K562 (cell line): ENCODE results near the gene MTHFR. TPM values are rescaled to one million over a fixed set of nuclear protein-coding genes. Genes with fewer than 3 reads are reported as not detected.
A peak's percentile ranks its signal among the peaks of the same experiment; 100 is the strongest.

Experiments
- ADNP ChIP-seq: fragments of 200-800 bp; sonication (Bioruptor generic); IDR thresholded peaks from 2 replicates; pipeline ENCODE4 v1.6.1; 2016; ENCODE audit warnings: missing genetic modification characterization, missing compliant biosample characterization
- BCOR ChIP-seq: fragments of 450-650 bp; IDR thresholded peaks from 2 replicates; pipeline ENCODE4 v1.6.1; 2016
- CBX1 ChIP-seq: sonication (generic); IDR thresholded peaks from 2 replicates; pipeline ENCODE4 v1.6.1; 2016; ENCODE audit warnings: antibody characterized with exemption, low read depth, mild to moderate bottlenecking
- CBX3 ChIP-seq, 2 experiments: IDR thresholded peaks; 1 replicate in 1 of 2; 2 replicates in 1 of 2; pipeline ENCODE4 v1.6.1; 2012; ENCODE audit warnings: inconsistent platforms in 2 of 2, low read length in 2 of 2, borderline replicate concordance in 1 of 2, control low read depth in 1 of 2
- CHD4 ChIP-seq: fragments of 200-600 bp; sonication (generic); IDR thresholded peaks from 3 replicates; pipeline ENCODE4 v1.6.1; 2012; ENCODE audit warnings: low read depth, mild to moderate bottlenecking, mixed read lengths, low read length, inconsistent platforms; ENCODE audit not compliant: insufficient read depth, insufficient replicate concordance, poor library complexity, severe bottlenecking
- CSDE1 ChIP-seq, 2 experiments: fragments of 450-650 bp; IDR thresholded peaks; 2 replicates each; pipeline ENCODE4 v1.6.1; 2016; ENCODE audit warnings: mild to moderate bottlenecking in 1 of 2
- DDX20 ChIP-seq: fragments of 450-650 bp; IDR thresholded peaks from 2 replicates; pipeline ENCODE4 v1.6.1; 2016; ENCODE audit warnings: missing genetic modification characterization, low read depth, mild to moderate bottlenecking, missing compliant biosample characterization, moderate library complexity
- ESRRA ChIP-seq: fragments of 450-650 bp; IDR thresholded peaks from 2 replicates; pipeline ENCODE4 v1.6.1; 2014; ENCODE audit warnings: low read depth, mild to moderate bottlenecking, moderate library complexity, borderline replicate concordance
- ETV1 ChIP-seq: fragments of 450-650 bp; conservative IDR thresholded peaks from 2 replicates; pipeline ENCODE4 v1.6.1; 2016; ENCODE audit warnings: missing genetic modification characterization, control low read depth, low read depth, missing compliant biosample characterization
- GTF2A2 ChIP-seq: IDR thresholded peaks from 2 replicates; pipeline ENCODE4 v1.6.1; 2016; ENCODE audit warnings: mild to moderate bottlenecking, missing genetic modification characterization, missing compliant biosample characterization
- HDAC1 ChIP-seq, 2 experiments: fragments of 450-650 bp; IDR thresholded peaks; 2 replicates each; pipeline ENCODE4 v1.6.1; 2016 to 2017; ENCODE audit warnings: inconsistent platforms in 1 of 2, mild to moderate bottlenecking in 1 of 2, moderate library complexity in 1 of 2
- HDAC2 ChIP-seq: fragments of 450-650 bp; IDR thresholded peaks from 2 replicates; pipeline ENCODE4 v1.6.1; 2016; ENCODE audit warnings: mild to moderate bottlenecking
- HNRNPH1 ChIP-seq: fragments of 200-400 bp; formaldehyde crosslinking; optimal IDR thresholded peaks from 2 replicates; pipeline ENCODE3; 2017; ENCODE audit warnings: low read depth, mild to moderate bottlenecking, low read length, moderate library complexity
- KDM1A ChIP-seq, 2 experiments: fragments of 450-650 bp; IDR thresholded peaks; 2 replicates each; pipeline ENCODE4 v1.6.1; 2016; ENCODE audit warnings: mild to moderate bottlenecking in 2 of 2
- KLF6 ChIP-seq: fragments of 250-450 bp; sonication (Bioruptor Pico); IDR thresholded peaks from 2 replicates; pipeline ENCODE4 v1.4.0; 2020; ENCODE audit warnings: mild to moderate bottlenecking, moderate library complexity, borderline replicate concordance
- NFIX ChIP-seq: fragments of 250-450 bp; sonication (Bioruptor Pico); IDR thresholded peaks from 2 replicates; pipeline ENCODE4 v1.4.0; 2020; ENCODE audit warnings: low read depth, mild to moderate bottlenecking, moderate library complexity
- POLR2H ChIP-seq: IDR thresholded peaks from 2 replicates; pipeline ENCODE4 v1.6.1; 2016; ENCODE audit warnings: missing genetic modification characterization, low read depth, mild to moderate bottlenecking, control low read depth, missing compliant biosample characterization, moderate library complexity
- POLR3A ChIP-seq: IDR thresholded peaks from 2 replicates; pipeline ENCODE4 v1.6.1; 2011; ENCODE audit warnings: borderline replicate concordance, mild to moderate bottlenecking, moderate library complexity; ENCODE audit not compliant: insufficient read length, insufficient read depth; ENCODE audit errors: extremely low read depth
- RBM25 ChIP-seq: fragments of 200-400 bp; formaldehyde crosslinking; IDR thresholded peaks from 2 replicates; pipeline ENCODE4 v1.6.1; 2018; ENCODE audit warnings: low read length, low read depth, moderate library complexity; ENCODE audit not compliant: severe bottlenecking
- SIX5 ChIP-seq, 2 experiments: IDR thresholded peaks; 2 replicates each; pipeline ENCODE4 v1.6.1; 2011; ENCODE audit warnings: low read length in 2 of 2, borderline replicate concordance in 1 of 2, low read depth in 1 of 2, mild to moderate bottlenecking in 1 of 2, moderate library complexity in 1 of 2; ENCODE audit not compliant: insufficient read depth in 1 of 2
- ZNF121 ChIP-seq: sonication (generic); formaldehyde crosslinking; conservative IDR thresholded peaks from 2 replicates; pipeline ENCODE4 v1.8.0; 2022; ENCODE audit warnings: missing genetic modification reagents
- ZNF561 ChIP-seq: fragments of 450-650 bp; formaldehyde crosslinking; conservative IDR thresholded peaks from 2 replicates; pipeline ENCODE4 v1.4.0; 2020; ENCODE audit warnings: mild to moderate bottlenecking, moderate library complexity
- ZNF830 ChIP-seq: fragments of 250-450 bp; sonication (Bioruptor Pico); IDR thresholded peaks from 2 replicates; pipeline ENCODE4 v1.5.0; 2021; ENCODE audit warnings: mild to moderate bottlenecking
- polyA plus RNA-seq, 8 experiments: library from polyadenylated mRNA; depleted of rRNA in 4 of 8; stranded (reverse) in 5 of 8; unstranded in 3 of 8; fragments of >200 nt; fragmentation: Nextera tagmentation in 2 of 8; fragmentation: Illumina TruSeq in 1 of 8; extraction: Ambion mirVana in 2 of 8; extraction: Trizol in 1 of 8; gene quantifications; 2 replicates each; pipeline versions ENCODE4 v1.2.1 to v1.2.3, GENCODE V29; 2011 to 2014; ENCODE audit warnings: inconsistent platforms in 1 of 8, missing spikeins in 1 of 8
- total RNA-seq, 7 experiments: library from RNA; depleted of rRNA in 6 of 7; stranded (reverse); fragments of >200 nt in 6 of 7; fragmentation: Illumina TruSeq in 2 of 7; extraction: Trizol in 2 of 7; gene quantifications; 2 replicates each; pipeline versions ENCODE4 v1.2.1 to v1.2.3, GENCODE V29; 2011 to 2021; ENCODE audit warnings: low replicate concordance in 1 of 7
- TF ChIP-seq, protein P1 (sequence below): fragments of 250-450 bp; sonication (Bioruptor Pico); IDR thresholded peaks from 2 replicates; pipeline ENCODE4 v1.4.0; 2020; ENCODE audit warnings: mild to moderate bottlenecking, moderate library complexity
- TF ChIP-seq, protein P2 (sequence below): sonication (generic); formaldehyde crosslinking; IDR thresholded peaks from 2 replicates; pipeline ENCODE4 v1.8.0; 2022; ENCODE audit warnings: mild to moderate bottlenecking, low read depth, missing genetic modification reagents
- TF ChIP-seq, protein P3 (sequence below), 3 experiments: fragments of 200-800 bp in 1 of 3; sonication (Bioruptor generic) in 1 of 3; sonication (generic) in 1 of 3; formaldehyde crosslinking in 1 of 3; IDR thresholded peaks; 2 replicates each; pipeline versions ENCODE4 v1.6.1 to v1.8.0; 2016 to 2022; ENCODE audit warnings: mild to moderate bottlenecking in 2 of 3, missing compliant biosample characterization in 2 of 3, missing genetic modification characterization in 2 of 3, missing genetic modification reagents in 1 of 3

The MTHFR gene
- total and polyA plus RNA-seq, 9 of the 15 experiments (the other 6 are each of a cell fraction or from before 2014, with no cell fraction given) = 5.0 to 104 (median 62.6) TPM

DNA sequence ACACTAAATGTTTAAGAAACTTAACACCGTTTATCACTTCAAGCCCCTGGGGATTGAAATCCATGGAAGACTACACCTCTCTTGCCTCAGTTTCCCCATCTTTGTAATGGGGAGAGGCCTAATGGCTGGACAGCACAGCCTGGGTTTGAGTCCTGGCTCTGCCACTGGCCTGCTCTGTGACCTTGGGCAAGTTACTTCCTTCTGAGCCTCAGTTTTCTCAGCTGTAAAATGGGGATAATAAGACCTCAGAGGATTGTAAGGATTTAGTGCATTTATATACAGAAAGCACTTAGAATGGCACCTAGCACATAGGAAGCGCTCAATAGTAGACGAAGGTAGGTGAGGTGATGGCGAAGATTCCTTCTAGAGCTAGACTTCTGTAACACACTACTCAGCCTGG, 64.3 kb downstream of the MTHFR start (continued):
- no peak for TF ChIP-seq NFIX (CRISPR knock-in tag)
- no peak for TF ChIP-seq POLR3A
- TF ChIP-seq RBM25 = peak; percentile 96
- TF ChIP-seq SIX5 (IDR thresholded peaks at IDR 0.05; ENCODE audit: borderline replicate concordance in 1 of 2, insufficient read depth in 1 of 2, low read depth in 1 of 2, low read length in 2 of 2) = peak in 1 of 2 experiments; percentile 19; a peak in 1 of 4 replicates
- TF ChIP-seq ZNF561 (CRISPR knock-in tag) = no peak
- no peak for TF ChIP-seq HNRNPH1
- no peak for TF ChIP-seq DDX20 (tag)
- TF ChIP-seq CSDE1 (IDR thresholded peaks at IDR 0.05) = no peak
- TF ChIP-seq BCOR = peak; percentile 99
- no peak for TF ChIP-seq KLF6
- TF ChIP-seq ESRRA = peak; percentile 74
- TF ChIP-seq ZNF121 (CRISPR knock-in tag) = peak; percentile 29; the same call in 1 of the 2 replicates
- TF ChIP-seq, protein P1, sequence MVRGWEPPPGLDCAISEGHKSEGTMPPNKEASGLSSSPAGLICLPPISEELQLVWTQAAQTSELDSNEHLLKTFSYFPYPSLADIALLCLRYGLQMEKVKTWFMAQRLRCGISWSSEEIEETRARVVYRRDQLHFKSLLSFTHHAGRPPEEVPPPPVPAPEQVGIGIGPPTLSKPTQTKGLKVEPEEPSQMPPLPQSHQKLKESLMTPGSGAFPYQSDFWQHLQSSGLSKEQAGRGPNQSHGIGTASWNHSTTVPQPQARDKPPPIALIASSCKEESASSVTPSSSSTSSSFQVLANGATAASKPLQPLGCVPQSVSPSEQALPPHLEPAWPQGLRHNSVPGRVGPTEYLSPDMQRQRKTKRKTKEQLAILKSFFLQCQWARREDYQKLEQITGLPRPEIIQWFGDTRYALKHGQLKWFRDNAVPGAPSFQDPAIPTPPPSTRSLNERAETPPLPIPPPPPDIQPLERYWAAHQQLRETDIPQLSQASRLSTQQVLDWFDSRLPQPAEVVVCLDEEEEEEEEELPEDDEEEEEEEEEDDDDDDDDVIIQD (CRISPR knock-in tag) = no peak
- TF ChIP-seq ZNF830 = no peak
- TF ChIP-seq ADNP = peak; percentile 99
- peak; percentile 94 for TF ChIP-seq HDAC2
- TF ChIP-seq, protein P2, sequence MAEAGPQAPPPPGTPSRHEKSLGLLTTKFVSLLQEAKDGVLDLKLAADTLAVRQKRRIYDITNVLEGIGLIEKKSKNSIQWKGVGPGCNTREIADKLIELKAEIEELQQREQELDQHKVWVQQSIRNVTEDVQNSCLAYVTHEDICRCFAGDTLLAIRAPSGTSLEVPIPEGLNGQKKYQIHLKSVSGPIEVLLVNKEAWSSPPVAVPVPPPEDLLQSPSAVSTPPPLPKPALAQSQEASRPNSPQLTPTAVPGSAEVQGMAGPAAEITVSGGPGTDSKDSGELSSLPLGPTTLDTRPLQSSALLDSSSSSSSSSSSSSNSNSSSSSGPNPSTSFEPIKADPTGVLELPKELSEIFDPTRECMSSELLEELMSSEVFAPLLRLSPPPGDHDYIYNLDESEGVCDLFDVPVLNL (CRISPR knock-in tag) = no peak
- TF ChIP-seq, protein P3, sequence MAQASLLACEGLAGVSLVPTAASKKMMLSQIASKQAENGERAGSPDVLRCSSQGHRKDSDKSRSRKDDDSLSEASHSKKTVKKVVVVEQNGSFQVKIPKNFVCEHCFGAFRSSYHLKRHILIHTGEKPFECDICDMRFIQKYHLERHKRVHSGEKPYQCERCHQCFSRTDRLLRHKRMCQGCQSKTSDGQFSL (CRISPR knock-in tag; IDR thresholded peaks at IDR 0.05) = 0 out of 2 replicates have a peak, but pooled peaks have one; percentile 20
- TF ChIP-seq, protein P3 (tag; IDR thresholded peaks at IDR 0.05) = no peak
- peak; percentile 99 for TF ChIP-seq CHD4
- peak; percentile 87; the same call in 1 of the 2 replicates for TF ChIP-seq CBX1
- peak; percentile 88 to 95 for TF ChIP-seq KDM1A (IDR thresholded peaks at IDR 0.05)
- TF ChIP-seq CBX3 (IDR thresholded peaks at IDR 0.05; ENCODE audit: borderline replicate concordance in 1 of 2, low read length in 2 of 2) = peak in 1 of 2 experiments; percentile 61; a peak in 1 of 3 replicates
- TF ChIP-seq GTF2A2 (tag) = peak; percentile 44; the same call in 1 of the 2 replicates
- TF ChIP-seq HDAC1 (IDR thresholded peaks at IDR 0.05) = peak in 1 of 2 experiments; percentile 56; a peak in 1 of 4 replicates
- TF ChIP-seq POLR2H = no peak
- TF ChIP-seq ETV1 (tag) = peak; percentile 62
